GM18861 (cell line): ENCODE measurements around the gene TDRD10.

Source experiments
- ATAC-seq: cut with Tn5 transposase; IDR thresholded peaks from one replicate; pipeline ENCODE4 v1.9.1; 2021; ENCODE audit not compliant: unreplicated experiment

The TDRD10 gene, protein sequence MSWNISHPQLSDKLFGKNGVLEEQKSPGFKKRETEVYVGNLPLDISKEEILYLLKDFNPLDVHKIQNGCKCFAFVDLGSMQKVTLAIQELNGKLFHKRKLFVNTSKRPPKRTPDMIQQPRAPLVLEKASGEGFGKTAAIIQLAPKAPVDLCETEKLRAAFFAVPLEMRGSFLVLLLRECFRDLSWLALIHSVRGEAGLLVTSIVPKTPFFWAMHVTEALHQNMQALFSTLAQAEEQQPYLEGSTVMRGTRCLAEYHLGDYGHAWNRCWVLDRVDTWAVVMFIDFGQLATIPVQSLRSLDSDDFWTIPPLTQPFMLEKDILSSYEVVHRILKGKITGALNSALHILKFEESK

DNA sequence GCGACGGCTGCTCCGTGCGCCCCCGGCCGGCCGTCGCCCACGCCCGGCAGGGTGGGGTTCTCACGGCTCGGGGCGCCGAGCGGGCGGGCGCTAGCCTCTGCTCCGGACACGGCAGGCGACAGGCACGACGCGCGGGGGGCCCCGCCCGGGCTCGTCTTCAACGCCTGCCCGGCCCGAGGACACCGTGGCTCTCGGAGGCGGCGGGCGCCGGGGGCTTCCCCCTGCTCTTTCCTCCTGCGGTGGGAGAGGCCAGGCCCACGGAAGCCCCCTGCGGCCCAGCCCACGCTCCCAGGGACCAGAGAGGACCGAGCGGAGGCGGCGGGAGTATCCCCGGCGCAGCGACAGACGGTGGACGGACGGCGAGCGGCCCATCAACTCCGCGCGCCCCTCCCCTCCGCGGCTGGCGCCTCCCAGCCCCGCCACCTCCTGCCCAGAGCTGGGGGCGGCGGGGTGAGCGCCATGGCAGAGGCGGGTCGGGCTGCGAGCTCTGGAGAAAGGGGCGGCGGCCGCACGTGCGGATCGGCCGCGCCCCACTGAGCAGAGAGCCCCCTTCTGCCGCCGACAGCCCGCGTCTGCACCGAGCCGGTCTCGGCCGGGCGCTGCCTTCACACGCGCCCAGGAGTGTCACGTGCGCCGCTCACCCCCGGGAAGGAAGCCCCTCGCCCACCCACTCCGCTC, at the start of gene TDRD10, which contains the start of gene SHE:
Gene TDRD10 (plus strand): TSS at position 154 of the 678 bp plus-strand sequence. CDS start 4,685 bp downstream, outside the sequence.
Gene SHE (minus strand): TSS at position 347 of the 678 bp plus-strand sequence. CDS start 386 bp downstream, outside the sequence.
- ATAC-seq = no peak

DNA sequence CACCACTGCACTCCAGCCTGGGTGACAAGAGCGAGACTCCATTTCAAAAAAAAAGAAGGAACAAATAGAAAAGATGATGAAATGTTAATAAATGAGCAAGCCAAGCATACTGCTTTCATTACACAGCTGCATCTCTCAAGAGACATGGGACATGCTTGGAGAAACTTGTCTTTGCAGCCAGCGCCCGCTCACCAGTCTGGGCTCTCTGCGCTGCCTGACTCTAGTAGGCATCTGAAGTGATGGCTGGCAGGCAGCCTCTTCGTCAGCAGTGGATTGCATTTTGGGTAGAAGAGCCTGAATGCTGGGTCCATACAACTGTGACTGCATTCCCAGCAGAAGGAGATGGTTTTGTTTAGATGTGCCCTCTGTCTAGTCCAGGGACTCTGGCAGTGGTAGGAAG, 48.9 kb upstream of the TDRD10 start:
- ATAC-seq = no peak

DNA sequence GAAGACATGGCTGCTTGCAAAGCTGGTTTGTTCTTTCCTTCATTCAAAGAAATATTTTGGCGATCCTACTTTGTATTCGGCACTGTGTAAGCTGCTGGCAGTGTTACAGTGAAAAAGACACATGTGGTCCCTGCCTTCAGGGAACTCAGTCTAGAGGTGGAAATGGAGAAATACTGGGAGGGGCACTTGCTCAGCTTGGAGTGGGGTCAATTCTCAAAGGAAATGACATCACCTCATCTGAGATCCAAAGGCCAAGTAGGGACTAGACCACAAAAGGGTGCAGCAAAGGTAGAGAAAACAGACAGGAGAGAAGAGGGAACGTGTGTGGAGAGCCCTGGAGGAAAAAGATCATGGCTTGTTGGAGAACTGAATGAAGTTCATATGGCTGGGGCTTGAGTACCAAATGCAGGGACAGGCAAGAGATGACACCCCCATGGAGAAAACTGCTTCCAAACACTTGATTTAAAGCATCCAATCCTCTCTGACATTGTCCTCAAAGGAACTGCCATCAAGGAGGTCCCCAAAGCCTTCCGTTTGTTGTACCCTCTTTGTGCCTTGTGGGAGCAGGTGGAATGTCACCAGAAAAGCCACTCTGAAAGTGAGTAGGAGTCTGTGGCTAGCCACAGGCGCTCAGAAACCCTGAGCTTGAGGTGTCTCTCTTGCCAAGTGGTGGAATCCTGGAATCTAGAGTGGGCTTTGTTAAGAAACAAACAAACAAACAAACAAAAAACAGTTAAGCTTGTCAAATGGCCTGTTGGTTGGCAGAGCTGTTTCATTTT, 48.3 kb upstream of the TDRD10 start:
- ATAC-seq = no peak

DNA sequence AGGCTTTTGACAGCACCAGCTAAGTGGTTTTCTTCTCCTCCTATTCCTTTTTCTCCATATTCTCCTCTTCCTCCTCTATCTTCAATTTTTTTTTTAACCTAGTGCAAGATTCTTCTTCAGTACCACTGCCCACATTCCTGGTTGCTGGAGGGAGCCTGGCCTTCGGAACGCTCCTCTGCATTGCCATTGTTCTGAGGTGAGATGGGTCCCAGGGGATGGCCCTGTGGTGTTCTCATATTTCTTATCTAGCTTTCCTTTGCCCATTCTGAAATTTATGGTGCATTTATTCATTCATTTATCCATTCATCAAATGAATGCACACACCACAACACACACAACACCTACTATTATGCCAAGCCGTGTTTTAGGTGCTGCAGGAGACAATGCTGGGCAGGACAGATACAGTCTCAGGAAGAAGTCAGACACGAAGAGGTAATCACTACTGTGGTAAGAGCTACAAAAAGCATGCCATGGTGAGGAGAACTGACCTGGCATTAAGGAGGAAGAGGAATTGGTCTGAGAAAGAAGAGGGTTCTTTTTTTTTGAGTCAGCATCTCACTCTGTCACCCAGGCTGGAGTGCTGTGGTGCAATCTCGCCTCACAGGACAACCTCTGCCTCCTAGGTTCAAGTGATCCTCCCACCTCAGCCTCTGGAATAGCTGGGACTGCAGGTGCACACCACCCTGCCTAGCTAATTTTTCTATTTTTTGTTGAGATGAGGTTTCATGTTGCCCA, 47.5 kb upstream of the TDRD10 start:
- ATAC-seq = no peak

DNA sequence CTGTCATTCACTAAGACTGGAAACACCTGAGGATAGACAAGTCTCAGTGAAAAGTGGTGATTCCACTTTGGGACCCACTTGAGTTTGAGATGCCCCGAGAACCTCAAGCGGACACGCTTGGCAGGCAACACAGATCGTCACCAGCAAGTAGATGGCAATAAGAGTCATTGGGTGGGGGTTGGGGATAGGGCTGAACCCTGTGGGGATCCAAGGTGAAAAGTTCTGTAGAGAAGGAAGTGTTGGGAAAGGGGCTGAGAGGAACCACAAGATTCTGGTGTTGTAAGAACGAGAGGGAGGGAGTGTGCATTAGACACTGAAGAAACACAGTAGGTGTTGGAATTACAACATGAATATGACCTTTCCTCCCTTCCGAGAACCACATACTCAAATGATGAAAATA, 45.4 kb upstream of the TDRD10 start:
- no peak for ATAC-seq

DNA sequence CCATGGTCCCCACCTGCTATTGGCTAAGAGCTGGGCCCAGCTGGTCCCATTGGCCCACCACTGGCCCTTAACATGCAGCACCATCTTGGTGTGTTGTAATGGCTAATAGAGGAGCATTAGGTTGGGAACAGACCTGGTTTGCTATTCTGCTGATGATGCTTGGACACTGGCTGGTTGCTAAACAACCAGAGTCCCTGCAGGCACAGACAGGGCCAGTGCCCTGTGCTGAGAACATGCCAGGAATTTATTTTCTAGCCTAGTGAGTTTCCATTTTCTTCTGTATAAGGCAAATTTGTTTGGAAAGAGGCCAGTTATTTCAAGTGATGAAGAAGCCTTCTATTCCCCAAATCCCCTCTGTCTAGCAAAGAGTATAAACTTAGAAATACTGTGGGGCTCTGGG, 42.9 kb upstream of the TDRD10 start:
- no peak for ATAC-seq

DNA sequence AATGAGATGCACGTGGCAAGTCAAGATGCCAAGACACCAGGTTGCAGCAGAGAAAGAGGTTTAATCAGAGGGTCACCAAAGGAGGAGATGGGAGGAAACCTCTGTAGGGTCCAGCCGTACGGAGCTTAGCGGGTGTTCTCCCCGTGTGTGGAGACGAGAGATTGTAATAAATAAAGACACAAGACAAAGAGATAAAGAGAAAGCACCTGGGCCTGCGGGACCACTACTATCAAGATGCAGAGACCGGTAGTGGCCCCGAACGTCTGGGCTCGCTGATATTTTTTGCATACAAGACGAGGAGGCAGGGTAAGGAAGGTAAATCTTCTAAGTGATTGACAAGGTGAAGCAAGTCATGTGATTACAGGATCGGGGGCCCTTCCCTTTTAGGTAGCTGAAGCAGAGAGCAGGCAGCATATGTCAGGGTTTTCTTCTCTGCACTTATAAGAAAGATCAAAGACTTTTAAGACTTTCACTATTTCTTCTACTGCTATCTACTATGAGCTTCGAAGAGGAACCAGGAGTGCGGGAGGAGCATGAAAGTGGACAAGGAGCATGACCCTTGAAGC, 41.2 kb upstream of the TDRD10 start:
- ATAC-seq = no peak

DNA sequence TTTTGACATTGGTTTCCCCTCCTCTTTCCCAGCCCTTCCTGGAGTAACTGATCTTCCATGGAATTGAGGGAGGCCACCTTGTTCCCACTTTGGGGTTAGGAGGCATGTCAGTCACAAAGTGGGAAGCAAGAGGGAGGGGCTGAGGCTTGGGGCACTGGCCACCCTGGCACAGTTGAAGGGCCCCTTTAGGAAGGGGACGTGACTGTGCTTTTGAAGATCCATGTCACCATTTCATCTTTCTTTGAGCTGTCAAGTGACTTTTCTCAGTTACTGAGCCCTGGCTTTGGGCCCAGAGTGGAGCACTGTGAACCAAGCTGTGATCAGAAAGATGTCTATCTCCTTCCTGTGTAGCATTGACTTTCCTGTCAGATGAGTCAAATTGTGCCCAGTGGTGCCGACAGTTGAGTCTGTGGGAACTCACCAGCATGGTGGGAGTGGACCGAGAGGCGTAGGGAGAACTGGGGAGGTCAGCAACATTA, 38.5 kb upstream of the TDRD10 start:
- ATAC-seq = no peak

DNA sequence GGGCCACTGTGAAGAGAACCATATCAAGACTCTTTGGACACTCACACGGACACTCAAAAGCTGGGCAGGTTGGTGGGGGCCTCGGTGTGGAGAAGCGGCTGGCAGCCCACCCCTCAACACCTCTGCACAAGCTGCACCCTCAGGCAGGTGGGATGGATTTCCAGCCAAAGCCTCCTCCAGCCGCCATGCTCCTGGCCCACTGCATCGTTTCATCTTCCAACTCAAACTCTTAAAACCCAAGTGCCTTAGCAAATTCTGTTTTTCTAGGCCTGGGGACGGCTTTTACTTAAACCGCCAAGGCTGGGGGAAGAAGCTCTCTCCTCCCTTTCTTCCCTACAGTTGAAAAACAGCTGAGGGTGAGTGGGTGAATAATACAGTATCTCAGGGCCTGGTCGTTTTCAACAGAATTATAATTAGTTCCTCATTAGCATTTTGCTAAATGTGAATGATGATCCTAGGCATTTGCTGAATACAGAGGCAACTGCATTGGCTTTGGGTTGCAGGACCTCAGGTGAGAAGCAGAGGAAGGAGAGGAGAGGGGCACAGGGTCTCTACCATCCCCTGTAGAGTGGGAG, 36.3 kb upstream of the TDRD10 start:
- no peak for ATAC-seq

DNA sequence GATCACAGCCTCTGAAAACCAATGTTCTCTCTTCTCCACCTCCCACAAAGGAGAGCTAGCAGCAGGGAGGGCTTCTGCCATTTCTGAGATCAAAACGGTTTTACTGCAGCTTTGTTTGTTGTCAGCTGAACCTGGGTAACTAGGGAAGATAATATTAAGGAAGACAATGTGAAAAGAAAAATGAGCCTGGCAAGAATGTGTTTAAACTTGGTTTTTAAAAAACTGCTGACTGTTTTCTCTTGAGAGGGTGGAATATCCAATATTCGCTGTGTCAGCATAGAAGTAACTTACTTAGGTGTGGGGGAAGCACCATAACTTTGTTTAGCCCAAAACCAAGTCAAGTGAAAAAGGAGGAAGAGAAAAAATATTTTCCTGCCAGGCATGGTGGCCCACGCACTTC, 35.8 kb upstream of the TDRD10 start:
- ATAC-seq = no peak

DNA sequence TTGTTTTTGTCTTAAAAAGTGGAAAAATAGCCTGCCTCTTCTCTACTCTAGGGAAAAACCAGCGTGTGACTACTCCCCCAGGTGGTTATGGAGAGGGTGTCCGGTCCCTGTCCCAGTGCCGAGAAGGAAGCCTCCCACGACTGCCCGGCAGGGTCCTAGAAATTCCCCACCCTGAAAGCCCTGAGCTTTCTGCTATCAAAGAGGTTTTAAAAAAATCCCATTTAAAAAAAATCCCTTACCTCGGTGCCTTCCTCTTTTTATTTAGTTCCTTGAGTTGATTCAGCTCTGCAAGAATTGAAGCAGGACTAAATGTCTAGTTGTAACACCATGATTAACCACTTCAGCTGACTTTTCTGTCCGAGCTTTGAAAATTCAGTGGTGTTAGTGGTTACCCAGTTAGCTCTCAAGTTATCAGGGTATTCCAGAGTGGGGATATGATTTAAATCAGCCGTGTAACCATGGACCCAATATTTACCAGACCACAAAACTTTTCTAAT, 35.0 kb upstream of the TDRD10 start:
- ATAC-seq = no peak

DNA sequence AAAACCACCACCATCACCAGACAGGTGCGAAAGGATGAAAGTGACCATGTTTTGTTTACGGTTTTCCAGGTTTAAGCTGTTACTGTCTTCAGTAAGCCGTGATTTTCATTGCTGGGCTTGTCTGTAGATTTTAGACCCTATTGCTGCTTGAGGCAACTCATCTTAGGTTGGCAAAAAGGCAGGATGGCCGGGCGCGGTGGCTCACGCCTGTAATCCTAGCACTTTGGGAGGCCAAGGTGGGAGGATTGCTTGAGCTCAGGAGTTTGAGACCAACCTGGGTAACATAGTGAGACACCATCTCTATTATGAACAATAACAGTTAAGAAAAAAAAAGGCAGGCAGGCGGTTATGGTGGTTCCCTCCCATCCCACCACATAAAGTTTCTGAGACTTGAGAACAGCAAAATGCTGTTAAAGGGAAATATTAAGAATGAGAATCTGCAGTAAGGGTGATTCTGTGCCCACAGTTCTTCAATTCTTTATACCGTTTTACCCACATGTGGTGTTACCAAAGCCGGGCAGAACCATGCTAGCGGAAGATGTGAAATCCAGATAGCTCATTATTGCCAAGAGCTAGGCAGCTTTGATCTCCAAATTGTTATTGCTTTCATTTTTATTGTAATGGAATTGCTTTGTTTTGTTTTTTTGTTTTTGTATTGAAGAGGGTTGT, 34.5 kb upstream of the TDRD10 start:
- no peak for ATAC-seq

DNA sequence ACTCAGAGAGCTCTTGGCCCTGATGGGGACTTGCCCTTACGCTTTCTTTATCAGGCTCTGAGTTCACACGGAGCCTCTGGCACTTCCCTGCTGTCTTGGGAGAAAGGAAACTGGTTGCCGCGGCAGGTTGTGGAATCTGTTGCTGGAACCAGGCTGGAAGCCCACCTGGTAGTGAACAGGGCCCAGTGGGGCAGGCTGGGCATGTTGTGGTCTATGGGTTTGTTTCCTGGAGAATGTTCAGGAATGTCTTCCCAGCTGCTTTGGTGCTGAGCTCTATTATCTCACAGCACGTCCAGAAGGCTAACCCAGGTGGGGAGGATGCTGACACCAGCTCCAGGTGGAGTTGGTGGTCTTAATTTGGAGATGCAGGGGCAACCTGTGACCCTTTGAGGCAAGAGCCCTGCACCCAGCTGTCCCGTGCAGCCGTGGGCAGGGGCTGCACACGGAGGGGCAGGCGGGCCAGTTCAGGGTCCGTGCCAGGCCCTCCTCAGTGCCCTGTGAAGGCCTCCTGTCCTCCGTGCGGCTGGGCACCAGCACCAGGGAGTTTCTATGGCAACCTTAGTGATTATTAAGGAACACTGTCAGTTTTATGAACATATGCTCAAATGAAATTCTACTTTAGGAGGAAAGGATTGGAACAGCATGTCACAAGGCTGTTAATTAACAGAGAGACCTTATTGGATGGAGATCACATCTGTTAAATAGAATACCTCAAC, 33.3 kb upstream of the TDRD10 start:
- ATAC-seq = no peak

DNA sequence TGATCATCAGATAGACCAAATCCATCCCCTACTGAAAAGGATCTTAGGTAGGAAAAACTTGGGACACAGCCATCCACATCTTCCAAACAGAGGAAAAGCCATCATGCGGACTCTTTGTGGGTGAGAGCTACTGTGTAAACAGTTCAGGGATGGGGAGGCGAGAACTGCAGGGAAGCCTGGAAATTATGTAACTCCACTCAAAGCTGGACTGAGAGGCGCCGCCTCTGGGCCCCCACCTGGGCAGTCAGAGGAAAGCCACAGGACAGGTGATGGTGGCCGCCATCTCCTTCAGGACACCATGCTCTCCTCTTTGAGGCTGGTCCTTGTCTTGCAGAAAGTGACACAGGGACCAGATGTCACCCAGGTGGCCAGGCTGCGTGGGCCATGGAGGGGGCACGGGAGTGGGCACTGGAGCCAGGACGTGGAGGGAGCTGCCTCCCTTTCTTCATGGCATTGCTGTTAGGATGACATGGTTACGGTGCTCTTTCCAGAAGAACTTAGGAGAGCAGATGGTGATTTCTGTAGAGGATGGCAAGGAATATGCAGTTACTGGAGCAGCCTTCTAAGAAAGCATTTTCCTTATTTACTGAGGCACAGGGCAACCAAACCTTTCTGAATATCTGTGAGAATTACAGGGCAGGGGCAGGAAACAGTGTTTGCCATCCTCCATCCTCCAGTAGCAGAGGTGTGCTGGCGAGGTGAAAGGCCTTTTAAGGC, 32.0 kb upstream of the TDRD10 start:
- no peak for ATAC-seq

DNA sequence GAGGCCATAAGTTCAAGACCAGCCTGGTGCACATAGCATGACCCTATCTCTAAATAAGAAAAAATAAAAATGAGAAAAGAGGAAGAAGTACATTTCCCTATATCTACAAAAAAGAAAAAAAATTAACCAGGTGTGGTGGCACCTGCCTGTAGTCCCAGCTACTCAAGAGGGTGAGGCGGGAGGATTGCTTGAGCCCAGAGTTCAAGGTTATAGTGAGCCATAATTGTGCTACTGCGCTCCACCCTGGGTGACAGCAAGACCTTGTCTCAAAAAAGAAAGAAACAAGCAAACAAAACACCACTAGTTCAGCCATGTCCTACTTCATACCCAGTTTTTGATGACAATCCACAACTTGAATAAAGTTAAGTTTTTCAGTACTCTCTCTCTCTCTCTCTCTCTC, 30.7 kb upstream of the TDRD10 start:
- no peak for ATAC-seq

DNA sequence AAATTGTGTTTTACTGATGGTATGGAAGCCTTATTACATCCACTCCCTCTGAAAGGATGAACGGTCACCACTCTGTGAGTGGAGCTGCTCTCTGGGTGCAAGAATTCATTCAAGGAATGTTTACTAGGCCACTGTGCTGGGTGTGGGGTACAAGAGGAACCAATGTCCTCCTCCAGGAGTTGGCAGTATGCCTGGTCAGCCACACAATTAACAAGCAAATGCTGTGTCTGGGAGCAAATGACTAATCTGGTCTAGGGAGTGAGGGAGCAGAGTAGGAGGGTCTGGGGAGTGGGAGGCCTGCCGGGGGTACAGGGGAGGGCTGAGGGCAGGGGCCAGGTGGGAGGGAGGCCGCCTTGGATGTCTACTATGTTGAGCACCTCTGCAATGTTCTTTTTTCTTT, 27.2 kb upstream of the TDRD10 start:
- ATAC-seq = no peak

DNA sequence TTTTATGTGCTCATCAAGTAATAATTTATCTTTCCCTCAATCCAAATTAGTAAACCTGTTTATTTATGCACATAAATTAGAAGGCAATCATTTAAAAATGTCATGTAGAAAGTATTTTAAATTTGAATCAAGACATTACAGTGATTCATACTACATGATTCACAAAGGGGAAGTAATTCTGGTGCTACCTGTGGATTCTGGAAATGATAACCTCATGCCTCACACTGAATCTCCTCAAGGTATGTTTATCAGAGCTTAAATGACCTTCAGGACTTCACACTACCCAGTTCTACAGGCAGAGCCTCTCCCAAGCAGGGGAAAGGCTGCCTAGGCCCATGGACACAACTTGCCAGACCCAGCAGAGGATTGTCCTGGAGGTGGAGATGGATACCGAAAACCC, 25.2 kb upstream of the TDRD10 start:
- ATAC-seq = no peak

DNA sequence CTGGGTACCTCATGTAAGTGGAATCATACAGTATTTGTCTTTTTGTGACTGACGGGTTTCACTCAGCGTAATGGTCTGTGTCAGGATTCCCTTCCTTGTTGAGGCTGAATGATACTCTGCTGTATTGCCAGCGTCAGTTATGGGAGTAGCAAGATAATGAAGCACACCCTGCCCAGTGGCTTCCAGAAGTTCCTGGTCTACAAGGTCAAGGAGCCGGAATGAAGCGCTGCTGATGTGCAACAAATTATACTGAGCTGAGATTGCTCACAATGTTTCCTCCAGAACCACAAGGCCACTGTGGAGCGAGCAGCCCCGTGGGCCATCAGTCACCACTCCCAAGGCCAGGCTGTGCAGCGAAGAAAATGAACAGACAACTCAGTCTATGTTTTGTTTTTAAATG, 24.0 kb upstream of the TDRD10 start:
- ATAC-seq = no peak
